GM23338 (cell line): ENCODE data around the gene PXMP4. TPM values are rescaled to one million over a fixed set of nuclear protein-coding genes. Genes with fewer than 3 reads are reported as not detected.

ENCODE experiments used
- ATAC-seq: fragments of 200-7000 bp; cut with Tn5 transposase; 3 replicates; pipeline ENCODE4 v1.9.1; 2020
- DNase-seq: peaks from one replicate; pipeline ENCODE4 v3.0.0-alpha.2; 2015; ENCODE audit warnings: low spot score
- H2AFZ ChIP-seq: fragments of 200-600 bp; sonication (generic); 2 replicates; pipeline ENCODE4 v1.8.0; 2016; ENCODE audit warnings: antibody characterized with exemption, mild to moderate bottlenecking, moderate library complexity
- H3F3A ChIP-seq: fragments of 200-600 bp; sonication (generic); replicated peaks from 2 replicates; pipeline ENCODE4 v1.8.0; 2017; ENCODE audit warnings: antibody characterized with exemption, mixed run types, low read depth
- H3K27ac ChIP-seq: fragments of 200-600 bp; sonication (generic); 2 replicates; pipeline ENCODE4 v1.6.1; 2016; ENCODE audit warnings: low read depth
- H3K27me3 ChIP-seq: fragments of 200-600 bp; sonication (generic); 2 replicates; pipeline ENCODE4 v1.8.0; 2016; ENCODE audit warnings: mild to moderate bottlenecking, mixed run types, moderate library complexity; ENCODE audit not compliant: insufficient read depth
- H3K36me3 ChIP-seq: fragments of 200-600 bp; sonication (generic); 2 replicates; pipeline ENCODE4 v1.8.0; 2016; ENCODE audit warnings: mild to moderate bottlenecking; ENCODE audit not compliant: insufficient read depth
- H3K4me1 ChIP-seq: fragments of 200-600 bp; sonication (generic); 2 replicates; pipeline ENCODE4 v1.8.0; 2016; ENCODE audit warnings: mild to moderate bottlenecking, moderate library complexity; ENCODE audit not compliant: insufficient read depth
- H3K4me2 ChIP-seq: fragments of 200-600 bp; sonication (generic); 2 replicates; pipeline ENCODE4 v1.7.1; 2017; ENCODE audit warnings: mixed run types
- H3K4me3 ChIP-seq: fragments of 200-600 bp; sonication (generic); 2 replicates; pipeline ENCODE4 v1.6.1; 2016; ENCODE audit warnings: mixed run types
- H3K79me2 ChIP-seq: fragments of 200-600 bp; sonication (generic); replicated peaks from 2 replicates; pipeline ENCODE4 v1.8.0; 2017; ENCODE audit warnings: mild to moderate bottlenecking; ENCODE audit not compliant: insufficient read depth
- H3K9me2 ChIP-seq: fragments of 200-600 bp; sonication (generic); 2 replicates; pipeline ENCODE4 v1.8.0; 2017; ENCODE audit not compliant: insufficient read depth
- H4K20me1 ChIP-seq: fragments of 200-600 bp; sonication (generic); replicated peaks from 2 replicates; pipeline ENCODE4 v1.8.0; 2017; ENCODE audit warnings: mild to moderate bottlenecking; ENCODE audit not compliant: insufficient read depth
- H3K27ac Mint-ChIP-seq: 2 replicates; pipeline ENCODE4 v1.8.0; 2020; ENCODE audit warnings: inconsistent platforms, mild to moderate bottlenecking, moderate library complexity, mixed read lengths
- H3K27me3 Mint-ChIP-seq: 3 replicates; pipeline ENCODE4 v1.8.0; 2022; ENCODE audit warnings: low read depth, mild to moderate bottlenecking, moderate library complexity, mixed read lengths, inconsistent platforms; ENCODE audit not compliant: insufficient read depth, poor library complexity
- H3K36me3 Mint-ChIP-seq: 3 replicates; pipeline ENCODE4 v1.8.0; 2021; ENCODE audit warnings: low read depth, mild to moderate bottlenecking, inconsistent platforms, moderate library complexity, mixed read lengths
- H3K4me1 Mint-ChIP-seq: 3 replicates; pipeline ENCODE4 v1.8.0; 2020; ENCODE audit warnings: mild to moderate bottlenecking, inconsistent platforms, mixed read lengths
- H3K4me3 Mint-ChIP-seq: 3 replicates; pipeline ENCODE4 v1.8.0; 2021; ENCODE audit warnings: moderate library complexity, mild to moderate bottlenecking, inconsistent platforms, mixed read lengths
- H3K9me3 Mint-ChIP-seq: 3 replicates; pipeline ENCODE4 v1.8.0; 2020; ENCODE audit warnings: moderate library complexity, mild to moderate bottlenecking, inconsistent platforms, mixed read lengths
- CREB1 ChIP-seq: fragments of 250-450 bp; sonication (Bioruptor Pico); IDR thresholded peaks from 2 replicates; pipeline ENCODE4 v1.5.0; 2020; ENCODE audit warnings: low read depth, mild to moderate bottlenecking, moderate library complexity
- EZH2 ChIP-seq: fragments of 200-600 bp; sonication (generic); IDR thresholded peaks from one replicate; pipeline ENCODE4 v1.8.0; 2017; ENCODE audit warnings: antibody characterized with exemption, mild to moderate bottlenecking, low read depth; ENCODE audit not compliant: unreplicated experiment
- EZH2phosphoT487 ChIP-seq: fragments of 200-600 bp; sonication (generic); IDR thresholded peaks from one replicate; pipeline ENCODE4 v1.8.1; 2018; ENCODE audit warnings: antibody characterized with exemption; ENCODE audit not compliant: unreplicated experiment
- JUNB ChIP-seq: IDR thresholded peaks from one replicate; pipeline ENCODE4 v1.6.1; 2016; ENCODE audit warnings: antibody characterized with exemption; ENCODE audit not compliant: unreplicated experiment
- NANOG ChIP-seq: IDR thresholded peaks from 2 replicates; pipeline ENCODE4 v1.6.1; 2016; ENCODE audit warnings: antibody characterized with exemption, borderline replicate concordance
- POLR2AphosphoS5 ChIP-seq: IDR thresholded peaks from 2 replicates; pipeline ENCODE4 v1.6.1; 2016; ENCODE audit warnings: antibody characterized with exemption, low read depth
- STAT1 ChIP-seq: IDR thresholded peaks from one replicate; pipeline ENCODE4 v1.6.1; 2016; ENCODE audit warnings: antibody characterized with exemption; ENCODE audit not compliant: unreplicated experiment
- ZNF114 ChIP-seq: fragments of 250-450 bp; sonication (Bioruptor Pico); IDR thresholded peaks from 2 replicates; pipeline ENCODE4 v1.5.0; 2020; ENCODE audit warnings: mild to moderate bottlenecking, moderate library complexity
- long read RNA-seq: library from polyadenylated mRNA; unstranded; transcript quantifications from one replicate; pipeline ENCODE4 v2.0.0, GENCODE V29; 2020; ENCODE audit not compliant: unreplicated experiment
- polyA plus RNA-seq: library from polyadenylated mRNA; unstranded; fragments of >200 nt; fragmentation: Nextera tagmentation; extraction: Ambion mirVana; gene quantifications from 2 replicates; pipeline ENCODE4 v1.2.1, GENCODE V29; 2016
- total RNA-seq: library from RNA; depleted of rRNA; stranded (reverse); fragments of >200 nt; shearing (Covaris generic); gene quantifications from 2 replicates; pipeline ENCODE4 v1.2.3, GENCODE V29; 2014; rRNA removed
- TF ChIP-seq, protein P1 (sequence below): fragments of 250-450 bp; sonication (Bioruptor Pico); IDR thresholded peaks from 2 replicates; pipeline ENCODE4 v1.5.0; 2020; ENCODE audit warnings: mild to moderate bottlenecking, moderate library complexity
- TF ChIP-seq, protein P2 (sequence below): IDR thresholded peaks from 2 replicates; pipeline ENCODE4 v1.6.1; 2016; ENCODE audit warnings: antibody characterized with exemption
- TF ChIP-seq, protein P3 (sequence below), 2 experiments: fragments of 200-600 bp in 1 of 2; sonication (generic) in 1 of 2; conservative IDR thresholded peaks; 2 replicates each; pipeline versions ENCODE4 v1.5.1 to v1.6.1; 2016 to 2017; ENCODE audit warnings: antibody characterized with exemption in 2 of 2, low read depth in 2 of 2, mild to moderate bottlenecking in 2 of 2, moderate library complexity in 1 of 2

The PXMP4 gene, protein sequence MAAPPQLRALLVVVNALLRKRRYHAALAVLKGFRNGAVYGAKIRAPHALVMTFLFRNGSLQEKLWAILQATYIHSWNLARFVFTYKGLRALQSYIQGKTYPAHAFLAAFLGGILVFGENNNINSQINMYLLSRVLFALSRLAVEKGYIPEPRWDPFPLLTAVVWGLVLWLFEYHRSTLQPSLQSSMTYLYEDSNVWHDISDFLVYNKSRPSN
- total RNA-seq (0.39 and 1.2 TPM in 2 replicates), polyA plus RNA-seq (2.7 and 3.5 TPM in 2 replicates)
- long read RNA-seq, full-length matches to known transcripts = 5 of 5 reads
- long read RNA-seq, partial matches to known transcripts = 0 of 5 reads
- long read RNA-seq, other reads (novel, unspliced or antisense) = 0 of 5 reads

DNA sequence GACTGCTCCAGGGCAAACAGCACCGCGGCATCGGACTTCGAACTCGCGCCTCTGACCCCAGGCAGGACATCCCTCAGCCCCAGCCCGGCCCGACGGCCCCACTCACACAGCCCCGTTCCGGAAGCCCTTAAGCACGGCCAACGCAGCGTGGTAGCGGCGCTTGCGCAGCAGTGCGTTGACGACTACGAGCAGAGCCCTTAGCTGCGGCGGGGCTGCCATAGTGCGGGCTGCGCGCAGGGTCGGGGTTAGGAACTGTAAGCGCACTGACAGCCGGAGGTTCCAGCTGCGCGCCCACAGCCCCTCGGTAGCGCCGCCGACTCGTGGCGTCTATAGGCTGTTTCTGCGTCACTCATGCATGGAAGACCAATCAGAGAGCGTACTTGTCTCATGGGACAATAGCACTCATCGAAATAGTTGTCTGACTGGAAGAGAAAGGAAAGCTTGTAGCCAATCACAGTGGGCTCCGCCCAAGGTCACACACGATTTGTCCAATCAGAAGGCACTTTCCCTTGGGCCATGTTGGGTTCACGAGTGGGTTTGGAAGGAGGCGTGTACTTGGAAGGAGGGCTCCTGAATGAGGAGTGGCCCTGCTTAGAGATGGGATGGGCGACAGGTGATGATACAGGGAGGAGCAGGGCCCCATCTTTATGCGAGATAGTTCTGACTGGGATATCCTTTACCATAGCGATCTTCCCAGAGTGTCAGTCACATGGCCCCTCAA lies at the start of gene PXMP4:
PXMP4 (minus strand) TSS at position 322 of the 721 bp plus-strand sequence; CDS start at position 219, 103 bp downstream.
- TF ChIP-seq POLR2AphosphoS5 (peak; percentile 23; the same call in 1 of the 2 replicates), ZNF114 (CRISPR knock-in tag) (peak; percentile 70; the same call in 1 of the 2 replicates), CREB1 (CRISPR knock-in tag) (peak; percentile 74), EZH2 (no peak), EZH2phosphoT487 (no peak)
- Mint-ChIP-seq H3K27me3 (peaks cover 17% of the 10 kb centered on the region), H3K4me3 (peak within 1 kb of the TSS; percentile 75), H3K9me3 (peaks cover 6% of the 10 kb centered on the region; the same call in 2 of the 3 replicates), H3K4me1 (no peaks in the 10 kb centered on the region; the same call in 2 of the 3 replicates), H3K27ac (no peak within 1 kb of the TSS), H3K36me3 (no peaks in the 10 kb centered on the region)
- DNase-seq = peak; percentile 92
- Histone ChIP-seq H3K9me2 (no peaks in the 10 kb centered on the region), H3K27me3 (no peaks in the 10 kb centered on the region), H2AFZ (peak within 1 kb of the TSS; percentile 40), H3K27ac (no peak within 1 kb of the TSS), H3F3A (no peaks in the 10 kb centered on the region), H3K79me2 (no peaks in the 10 kb centered on the region), H3K4me3 (peak within 1 kb of the TSS; percentile 54), H3K4me2 (peak within 1 kb of the TSS; percentile 60), H4K20me1 (no peaks in the 10 kb centered on the region), H3K4me1 (no peaks in the 10 kb centered on the region), H3K36me3 (no peaks in the 10 kb centered on the region)
- ATAC-seq = peak; percentile 98

DNA sequence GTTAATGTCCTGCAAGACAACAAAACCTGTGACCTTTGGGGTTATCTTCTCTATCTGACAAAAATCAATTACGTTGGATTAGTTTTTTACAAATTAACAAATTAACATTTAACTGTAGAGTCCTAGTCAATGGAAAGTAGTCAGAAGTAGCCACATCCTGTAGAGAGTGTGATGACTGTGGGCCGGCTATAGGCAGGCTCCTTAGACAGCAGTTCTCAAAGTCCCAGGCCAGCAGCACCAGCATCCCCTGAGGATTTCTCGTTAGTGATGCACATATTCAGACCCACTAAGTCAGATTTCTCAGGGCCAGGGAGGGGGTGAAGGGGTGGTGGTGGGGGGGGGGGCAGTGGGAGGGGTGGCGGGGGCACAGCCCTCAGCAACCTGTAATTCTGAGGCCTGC lies 48.9 kb upstream of the PXMP4 start:
- Mint-ChIP-seq H3K27ac (no peak overlapping the region), H3K4me3 (no peak overlapping the region), H3K9me3 (no peaks in the 10 kb centered on the region), H3K36me3 (0 out of 3 replicates have a peak, but pooled peaks cover 3% of the 10 kb centered on the region), H3K4me1 (peaks cover 6% of the 10 kb centered on the region), H3K27me3 (peaks cover 5% of the 10 kb centered on the region)
- ATAC-seq (peak; percentile 50; the same call in 2 of the 3 replicates), DNase-seq (no peak)
- Histone ChIP-seq H3K9me2 (no peaks in the 10 kb centered on the region), H3K27ac (no peak overlapping the region), H3K27me3 (no peaks in the 10 kb centered on the region), H2AFZ (no peak overlapping the region), H3K4me1 (no peaks in the 10 kb centered on the region), H3F3A (no peaks in the 10 kb centered on the region), H4K20me1 (no peaks in the 10 kb centered on the region), H3K4me2 (no peak overlapping the region), H3K79me2 (no peaks in the 10 kb centered on the region), H3K36me3 (no peaks in the 10 kb centered on the region), H3K4me3 (no peak overlapping the region)
- TF ChIP-seq EZH2phosphoT487 = no peak
- TF ChIP-seq, protein P1, sequence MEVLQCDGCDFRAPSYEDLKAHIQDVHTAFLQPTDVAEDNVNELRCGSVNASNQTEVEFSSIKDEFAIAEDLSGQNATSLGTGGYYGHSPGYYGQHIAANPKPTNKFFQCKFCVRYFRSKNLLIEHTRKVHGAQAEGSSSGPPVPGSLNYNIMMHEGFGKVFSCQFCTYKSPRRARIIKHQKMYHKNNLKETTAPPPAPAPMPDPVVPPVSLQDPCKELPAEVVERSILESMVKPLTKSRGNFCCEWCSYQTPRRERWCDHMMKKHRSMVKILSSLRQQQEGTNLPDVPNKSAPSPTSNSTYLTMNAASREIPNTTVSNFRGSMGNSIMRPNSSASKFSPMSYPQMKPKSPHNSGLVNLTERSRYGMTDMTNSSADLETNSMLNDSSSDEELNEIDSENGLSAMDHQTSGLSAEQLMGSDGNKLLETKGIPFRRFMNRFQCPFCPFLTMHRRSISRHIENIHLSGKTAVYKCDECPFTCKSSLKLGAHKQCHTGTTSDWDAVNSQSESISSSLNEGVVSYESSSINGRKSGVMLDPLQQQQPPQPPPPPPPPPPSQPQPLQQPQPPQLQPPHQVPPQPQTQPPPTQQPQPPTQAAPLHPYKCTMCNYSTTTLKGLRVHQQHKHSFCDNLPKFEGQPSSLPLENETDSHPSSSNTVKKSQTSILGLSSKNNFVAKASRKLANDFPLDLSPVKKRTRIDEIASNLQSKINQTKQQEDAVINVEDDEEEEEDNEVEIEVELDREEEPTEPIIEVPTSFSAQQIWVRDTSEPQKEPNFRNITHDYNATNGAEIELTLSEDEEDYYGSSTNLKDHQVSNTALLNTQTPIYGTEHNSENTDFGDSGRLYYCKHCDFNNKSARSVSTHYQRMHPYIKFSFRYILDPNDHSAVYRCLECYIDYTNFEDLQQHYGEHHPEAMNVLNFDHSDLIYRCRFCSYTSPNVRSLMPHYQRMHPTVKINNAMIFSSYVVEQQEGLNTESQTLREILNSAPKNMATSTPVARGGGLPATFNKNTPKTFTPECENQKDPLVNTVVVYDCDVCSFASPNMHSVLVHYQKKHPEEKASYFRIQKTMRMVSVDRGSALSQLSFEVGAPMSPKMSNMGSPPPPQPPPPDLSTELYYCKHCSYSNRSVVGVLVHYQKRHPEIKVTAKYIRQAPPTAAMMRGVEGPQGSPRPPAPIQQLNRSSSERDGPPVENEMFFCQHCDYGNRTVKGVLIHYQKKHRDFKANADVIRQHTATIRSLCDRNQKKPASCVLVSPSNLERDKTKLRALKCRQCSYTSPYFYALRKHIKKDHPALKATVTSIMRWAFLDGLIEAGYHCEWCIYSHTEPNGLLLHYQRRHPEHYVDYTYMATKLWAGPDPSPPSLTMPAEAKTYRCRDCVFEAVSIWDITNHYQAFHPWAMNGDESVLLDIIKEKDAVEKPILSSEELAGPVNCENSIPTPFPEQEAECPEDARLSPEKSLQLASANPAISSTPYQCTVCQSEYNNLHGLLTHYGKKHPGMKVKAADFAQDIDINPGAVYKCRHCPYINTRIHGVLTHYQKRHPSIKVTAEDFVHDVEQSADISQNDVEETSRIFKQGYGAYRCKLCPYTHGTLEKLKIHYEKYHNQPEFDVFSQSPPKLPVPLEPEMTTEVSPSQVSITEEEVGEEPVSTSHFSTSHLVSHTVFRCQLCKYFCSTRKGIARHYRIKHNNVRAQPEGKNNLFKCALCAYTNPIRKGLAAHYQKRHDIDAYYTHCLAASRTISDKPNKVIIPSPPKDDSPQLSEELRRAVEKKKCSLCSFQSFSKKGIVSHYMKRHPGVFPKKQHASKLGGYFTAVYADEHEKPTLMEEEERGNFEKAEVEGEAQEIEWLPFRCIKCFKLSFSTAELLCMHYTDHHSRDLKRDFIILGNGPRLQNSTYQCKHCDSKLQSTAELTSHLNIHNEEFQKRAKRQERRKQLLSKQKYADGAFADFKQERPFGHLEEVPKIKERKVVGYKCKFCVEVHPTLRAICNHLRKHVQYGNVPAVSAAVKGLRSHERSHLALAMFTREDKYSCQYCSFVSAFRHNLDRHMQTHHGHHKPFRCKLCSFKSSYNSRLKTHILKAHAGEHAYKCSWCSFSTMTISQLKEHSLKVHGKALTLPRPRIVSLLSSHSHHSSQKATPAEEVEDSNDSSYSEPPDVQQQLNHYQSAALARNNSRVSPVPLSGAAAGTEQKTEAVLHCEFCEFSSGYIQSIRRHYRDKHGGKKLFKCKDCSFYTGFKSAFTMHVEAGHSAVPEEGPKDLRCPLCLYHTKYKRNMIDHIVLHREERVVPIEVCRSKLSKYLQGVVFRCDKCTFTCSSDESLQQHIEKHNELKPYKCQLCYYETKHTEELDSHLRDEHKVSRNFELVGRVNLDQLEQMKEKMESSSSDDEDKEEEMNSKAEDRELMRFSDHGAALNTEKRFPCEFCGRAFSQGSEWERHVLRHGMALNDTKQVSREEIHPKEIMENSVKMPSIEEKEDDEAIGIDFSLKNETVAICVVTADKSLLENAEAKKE (CRISPR knock-in tag) = no peak
- TF ChIP-seq, protein P2, sequence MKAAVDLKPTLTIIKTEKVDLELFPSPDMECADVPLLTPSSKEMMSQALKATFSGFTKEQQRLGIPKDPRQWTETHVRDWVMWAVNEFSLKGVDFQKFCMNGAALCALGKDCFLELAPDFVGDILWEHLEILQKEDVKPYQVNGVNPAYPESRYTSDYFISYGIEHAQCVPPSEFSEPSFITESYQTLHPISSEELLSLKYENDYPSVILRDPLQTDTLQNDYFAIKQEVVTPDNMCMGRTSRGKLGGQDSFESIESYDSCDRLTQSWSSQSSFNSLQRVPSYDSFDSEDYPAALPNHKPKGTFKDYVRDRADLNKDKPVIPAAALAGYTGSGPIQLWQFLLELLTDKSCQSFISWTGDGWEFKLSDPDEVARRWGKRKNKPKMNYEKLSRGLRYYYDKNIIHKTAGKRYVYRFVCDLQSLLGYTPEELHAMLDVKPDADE = no peak
- TF ChIP-seq STAT1 = no peak
- TF ChIP-seq, protein P3, sequence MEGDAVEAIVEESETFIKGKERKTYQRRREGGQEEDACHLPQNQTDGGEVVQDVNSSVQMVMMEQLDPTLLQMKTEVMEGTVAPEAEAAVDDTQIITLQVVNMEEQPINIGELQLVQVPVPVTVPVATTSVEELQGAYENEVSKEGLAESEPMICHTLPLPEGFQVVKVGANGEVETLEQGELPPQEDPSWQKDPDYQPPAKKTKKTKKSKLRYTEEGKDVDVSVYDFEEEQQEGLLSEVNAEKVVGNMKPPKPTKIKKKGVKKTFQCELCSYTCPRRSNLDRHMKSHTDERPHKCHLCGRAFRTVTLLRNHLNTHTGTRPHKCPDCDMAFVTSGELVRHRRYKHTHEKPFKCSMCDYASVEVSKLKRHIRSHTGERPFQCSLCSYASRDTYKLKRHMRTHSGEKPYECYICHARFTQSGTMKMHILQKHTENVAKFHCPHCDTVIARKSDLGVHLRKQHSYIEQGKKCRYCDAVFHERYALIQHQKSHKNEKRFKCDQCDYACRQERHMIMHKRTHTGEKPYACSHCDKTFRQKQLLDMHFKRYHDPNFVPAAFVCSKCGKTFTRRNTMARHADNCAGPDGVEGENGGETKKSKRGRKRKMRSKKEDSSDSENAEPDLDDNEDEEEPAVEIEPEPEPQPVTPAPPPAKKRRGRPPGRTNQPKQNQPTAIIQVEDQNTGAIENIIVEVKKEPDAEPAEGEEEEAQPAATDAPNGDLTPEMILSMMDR (conservative IDR thresholded peaks at IDR 0.05; ENCODE audit: low read depth in 2 of 2) = no peak
- TF ChIP-seq NANOG = no peak
- no peak for TF ChIP-seq JUNB
